Measurements from ENCODE around the gene SLC12A7. TPM values are rescaled to one million over a fixed set of nuclear protein-coding genes. Genes with fewer than 3 reads are reported as not detected.

The SLC12A7 gene
- total RNA-seq, 1 experiment from 2014 or later, result 28.1 TPM

GRCh38 chr5:1089146-1089545 is 22.7 kb downstream of the SLC12A7 start:
- peak overlapping the region; percentile 74 for H3K27ac Mint-ChIP-seq
- H3K4me1 Mint-ChIP-seq, result no peaks in the 10 kb centered on the region
- ATAC-seq, result no peak
- H3K4me3 Mint-ChIP-seq, result no peak overlapping the region
- ChIA-PET POLR2A (no interaction called here), CTCF (interaction anchor here (1.0 kb wide), 2 partner anchors 71 to 79 kb away, joined by 3 to 4 read pairs; no protein-coding TSS in a partner anchor)
- H3K27me3 Mint-ChIP-seq (ENCODE audit: low read depth), result no peaks in the 10 kb centered on the region
- peaks cover 2% of the 10 kb centered on the region; the same call in 1 of the 2 replicates for H3K36me3 Mint-ChIP-seq
- H3K9me3 Mint-ChIP-seq, result no peaks in the 10 kb centered on the region
- no peak for DNase-seq (ENCODE audit: low spot score)
- TF ChIP-seq ZNF423 (CRISPR knock-in tag; IDR thresholded peaks at IDR 0.05) (no peak), NR2C2 (CRISPR knock-in tag; IDR thresholded peaks at IDR 0.05) (no peak), ZNF232 (CRISPR knock-in tag; IDR thresholded peaks at IDR 0.05) (no peak), ATF3 (CRISPR knock-in tag; conservative IDR thresholded peaks at IDR 0.05) (no peak), ZNF317 (CRISPR knock-in tag; IDR thresholded peaks at IDR 0.05; ENCODE audit: borderline replicate concordance, low read depth) (no peak), GRHL2 (CRISPR knock-in tag; IDR thresholded peaks at IDR 0.05; ENCODE audit: insufficient replicate concordance, severe bottlenecking) (no peak), ZBTB43 (CRISPR knock-in tag; IDR thresholded peaks at IDR 0.05) (no peak), FOXJ3 (CRISPR knock-in tag; IDR thresholded peaks at IDR 0.05; ENCODE audit: borderline replicate concordance) (no peak), EMX1 (CRISPR knock-in tag; IDR thresholded peaks at IDR 0.05) (no peak), ZNF138 (CRISPR knock-in tag; conservative IDR thresholded peaks at IDR 0.05) (no peak), PREB (CRISPR knock-in tag; IDR thresholded peaks at IDR 0.05; ENCODE audit: borderline replicate concordance) (no peak), ZNF121 (CRISPR knock-in tag; IDR thresholded peaks at IDR 0.05) (no peak), ATF6 (CRISPR knock-in tag; IDR thresholded peaks at IDR 0.05) (no peak)
- TF ChIP-seq, protein P1, sequence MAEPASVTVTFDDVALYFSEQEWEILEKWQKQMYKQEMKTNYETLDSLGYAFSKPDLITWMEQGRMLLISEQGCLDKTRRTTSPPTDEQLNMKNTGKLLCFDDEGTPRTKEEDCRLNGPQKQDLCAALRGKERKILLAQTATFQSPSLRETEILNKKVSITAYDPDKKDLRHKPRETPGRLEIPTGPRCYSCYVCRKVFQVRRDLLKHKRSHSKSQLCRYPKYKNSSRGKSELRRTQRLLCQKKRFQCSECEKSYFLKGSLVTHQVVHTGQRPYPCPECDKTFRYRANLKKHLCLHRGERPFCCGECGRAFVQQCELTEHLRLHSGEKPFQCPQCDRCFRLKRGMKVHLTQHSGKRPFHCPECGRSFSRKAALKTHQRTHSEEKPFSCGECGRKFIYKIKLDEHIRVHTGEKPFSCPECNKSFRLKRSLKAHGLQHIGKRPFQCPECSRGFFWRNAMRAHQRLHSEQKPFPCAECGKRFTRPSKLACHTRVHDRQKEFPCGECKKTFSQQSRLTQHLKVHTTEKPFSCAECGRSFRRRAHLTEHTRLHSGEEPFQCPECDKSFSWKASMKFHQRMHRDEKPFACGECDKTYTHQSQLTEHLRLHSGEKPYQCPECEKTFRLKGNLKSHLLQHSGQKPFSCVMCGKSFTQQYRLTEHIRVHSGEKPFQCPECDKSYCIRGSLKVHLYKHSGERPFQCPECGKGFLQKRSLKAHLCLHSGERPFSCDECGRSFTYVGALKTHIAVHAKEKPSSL (CRISPR knock-in tag; conservative IDR thresholded peaks at IDR 0.05), result no peak
- TF ChIP-seq, protein P2, sequence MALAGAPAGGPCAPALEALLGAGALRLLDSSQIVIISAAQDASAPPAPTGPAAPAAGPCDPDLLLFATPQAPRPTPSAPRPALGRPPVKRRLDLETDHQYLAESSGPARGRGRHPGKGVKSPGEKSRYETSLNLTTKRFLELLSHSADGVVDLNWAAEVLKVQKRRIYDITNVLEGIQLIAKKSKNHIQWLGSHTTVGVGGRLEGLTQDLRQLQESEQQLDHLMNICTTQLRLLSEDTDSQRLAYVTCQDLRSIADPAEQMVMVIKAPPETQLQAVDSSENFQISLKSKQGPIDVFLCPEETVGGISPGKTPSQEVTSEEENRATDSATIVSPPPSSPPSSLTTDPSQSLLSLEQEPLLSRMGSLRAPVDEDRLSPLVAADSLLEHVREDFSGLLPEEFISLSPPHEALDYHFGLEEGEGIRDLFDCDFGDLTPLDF (CRISPR knock-in tag; IDR thresholded peaks at IDR 0.05), result no peak
- TF ChIP-seq, protein P3, sequence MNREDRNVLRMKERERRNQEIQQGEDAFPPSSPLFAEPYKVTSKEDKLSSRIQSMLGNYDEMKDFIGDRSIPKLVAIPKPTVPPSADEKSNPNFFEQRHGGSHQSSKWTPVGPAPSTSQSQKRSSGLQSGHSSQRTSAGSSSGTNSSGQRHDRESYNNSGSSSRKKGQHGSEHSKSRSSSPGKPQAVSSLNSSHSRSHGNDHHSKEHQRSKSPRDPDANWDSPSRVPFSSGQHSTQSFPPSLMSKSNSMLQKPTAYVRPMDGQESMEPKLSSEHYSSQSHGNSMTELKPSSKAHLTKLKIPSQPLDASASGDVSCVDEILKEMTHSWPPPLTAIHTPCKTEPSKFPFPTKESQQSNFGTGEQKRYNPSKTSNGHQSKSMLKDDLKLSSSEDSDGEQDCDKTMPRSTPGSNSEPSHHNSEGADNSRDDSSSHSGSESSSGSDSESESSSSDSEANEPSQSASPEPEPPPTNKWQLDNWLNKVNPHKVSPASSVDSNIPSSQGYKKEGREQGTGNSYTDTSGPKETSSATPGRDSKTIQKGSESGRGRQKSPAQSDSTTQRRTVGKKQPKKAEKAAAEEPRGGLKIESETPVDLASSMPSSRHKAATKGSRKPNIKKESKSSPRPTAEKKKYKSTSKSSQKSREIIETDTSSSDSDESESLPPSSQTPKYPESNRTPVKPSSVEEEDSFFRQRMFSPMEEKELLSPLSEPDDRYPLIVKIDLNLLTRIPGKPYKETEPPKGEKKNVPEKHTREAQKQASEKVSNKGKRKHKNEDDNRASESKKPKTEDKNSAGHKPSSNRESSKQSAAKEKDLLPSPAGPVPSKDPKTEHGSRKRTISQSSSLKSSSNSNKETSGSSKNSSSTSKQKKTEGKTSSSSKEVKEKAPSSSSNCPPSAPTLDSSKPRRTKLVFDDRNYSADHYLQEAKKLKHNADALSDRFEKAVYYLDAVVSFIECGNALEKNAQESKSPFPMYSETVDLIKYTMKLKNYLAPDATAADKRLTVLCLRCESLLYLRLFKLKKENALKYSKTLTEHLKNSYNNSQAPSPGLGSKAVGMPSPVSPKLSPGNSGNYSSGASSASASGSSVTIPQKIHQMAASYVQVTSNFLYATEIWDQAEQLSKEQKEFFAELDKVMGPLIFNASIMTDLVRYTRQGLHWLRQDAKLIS (CRISPR knock-in tag; IDR thresholded peaks at IDR 0.05; ENCODE audit: borderline replicate concordance), result no peak
